ENCODE data around the gene TMEM260.

Gene TMEM260

GRCh38 chr14:56630707-56631106, 51.1 kb downstream of the TMEM260 start:
- TF ChIP-seq, protein P1, sequence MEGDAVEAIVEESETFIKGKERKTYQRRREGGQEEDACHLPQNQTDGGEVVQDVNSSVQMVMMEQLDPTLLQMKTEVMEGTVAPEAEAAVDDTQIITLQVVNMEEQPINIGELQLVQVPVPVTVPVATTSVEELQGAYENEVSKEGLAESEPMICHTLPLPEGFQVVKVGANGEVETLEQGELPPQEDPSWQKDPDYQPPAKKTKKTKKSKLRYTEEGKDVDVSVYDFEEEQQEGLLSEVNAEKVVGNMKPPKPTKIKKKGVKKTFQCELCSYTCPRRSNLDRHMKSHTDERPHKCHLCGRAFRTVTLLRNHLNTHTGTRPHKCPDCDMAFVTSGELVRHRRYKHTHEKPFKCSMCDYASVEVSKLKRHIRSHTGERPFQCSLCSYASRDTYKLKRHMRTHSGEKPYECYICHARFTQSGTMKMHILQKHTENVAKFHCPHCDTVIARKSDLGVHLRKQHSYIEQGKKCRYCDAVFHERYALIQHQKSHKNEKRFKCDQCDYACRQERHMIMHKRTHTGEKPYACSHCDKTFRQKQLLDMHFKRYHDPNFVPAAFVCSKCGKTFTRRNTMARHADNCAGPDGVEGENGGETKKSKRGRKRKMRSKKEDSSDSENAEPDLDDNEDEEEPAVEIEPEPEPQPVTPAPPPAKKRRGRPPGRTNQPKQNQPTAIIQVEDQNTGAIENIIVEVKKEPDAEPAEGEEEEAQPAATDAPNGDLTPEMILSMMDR (conservative IDR thresholded peaks at IDR 0.05; ENCODE audit: low read depth, low read length) = no peak
- no peak overlapping the region for H3K4me3 ChIP-seq (ENCODE audit: low read length)
- DNase-seq (ENCODE audit: low read depth) = no peak

- no peak overlapping the region for H3K4me3 ChIP-seq (ENCODE audit: low read length)
- TF ChIP-seq, protein P1 (conservative IDR thresholded peaks at IDR 0.05; ENCODE audit: low read depth, low read length) = no peak
- no peak for DNase-seq (ENCODE audit: low read depth)
Measured at GRCh38 chr14:56632195-56632594, 52.6 kb downstream of the TMEM260 start.

GRCh38 chr14:56633544-56633943, 53.9 kb downstream of the TMEM260 start:
- no peak for DNase-seq (ENCODE audit: low read depth)
- H3K4me3 ChIP-seq (ENCODE audit: low read length) = no peak overlapping the region
- TF ChIP-seq, protein P1 (conservative IDR thresholded peaks at IDR 0.05; ENCODE audit: low read depth, low read length) = no peak

GRCh38 chr14:56635041-56635440, 55.4 kb downstream of the TMEM260 start:
- TF ChIP-seq, protein P1 (conservative IDR thresholded peaks at IDR 0.05; ENCODE audit: low read depth, low read length) = no peak
- DNase-seq (ENCODE audit: low read depth) = no peak
- no peak overlapping the region for H3K4me3 ChIP-seq (ENCODE audit: low read length)

GRCh38 chr14:56647493-56647892, 67.9 kb downstream of the TMEM260 start:
- no peak overlapping the region for H3K4me3 ChIP-seq (ENCODE audit: low read length)
- no peak for DNase-seq (ENCODE audit: low read depth)
- TF ChIP-seq, protein P1 (conservative IDR thresholded peaks at IDR 0.05; ENCODE audit: low read depth, low read length) = no peak

DNA sequence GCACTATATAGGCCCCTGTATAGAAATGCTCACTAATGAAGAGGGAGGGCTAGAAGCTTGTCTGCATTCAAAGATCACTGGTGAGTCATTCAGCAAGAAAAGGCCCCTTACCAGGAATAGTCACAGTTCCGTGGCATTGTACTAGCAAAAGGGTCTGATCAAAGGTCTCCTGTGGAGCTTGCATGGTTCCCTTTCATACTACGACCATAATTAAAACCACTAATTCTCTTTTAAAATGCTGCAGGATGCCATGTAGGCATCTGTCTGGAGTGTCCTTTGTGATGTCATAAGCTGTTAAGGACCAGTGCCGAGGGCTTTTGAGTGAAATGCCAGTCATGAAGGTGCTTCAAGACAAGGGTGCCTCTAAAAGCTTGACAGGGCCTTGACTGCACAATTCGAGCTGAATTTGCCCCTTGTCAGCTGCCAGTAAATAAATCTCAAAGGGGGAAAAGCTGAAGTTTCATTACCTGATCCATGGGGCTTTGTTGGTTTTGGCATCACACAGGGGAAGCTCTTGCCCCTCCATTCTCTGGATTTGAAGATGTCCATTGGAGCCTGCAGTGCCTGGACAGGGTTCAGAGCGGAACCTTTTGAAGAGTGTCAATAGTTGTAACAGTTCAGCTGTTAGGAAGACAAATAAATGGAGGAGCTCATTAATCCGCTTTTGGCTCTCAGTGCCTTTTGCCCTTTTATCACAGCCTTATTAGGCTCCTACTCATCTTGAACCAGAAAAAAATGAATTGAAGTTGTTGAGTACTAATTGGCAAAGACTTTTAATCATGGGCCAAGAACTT, 69.1 kb downstream of the TMEM260 start:
- TF ChIP-seq, protein P1 (conservative IDR thresholded peaks at IDR 0.05; ENCODE audit: low read depth, low read length) = no peak
- no peak overlapping the region for H3K4me3 ChIP-seq (ENCODE audit: low read length)
- DNase-seq (ENCODE audit: low read depth) = no peak

- no peak for DNase-seq (ENCODE audit: low read depth)
- no peak overlapping the region for H3K4me3 ChIP-seq (ENCODE audit: low read length)
- TF ChIP-seq, protein P1 (conservative IDR thresholded peaks at IDR 0.05; ENCODE audit: low read depth, low read length) = no peak
Measured at GRCh38 chr14:56649382-56649781, 69.8 kb downstream of the TMEM260 start.
